ENCODE data around the gene COA1.
A peak's percentile ranks its signal among the peaks of the same experiment; 100 is the strongest.

Gene COA1

GRCh38 chr7:43593010-43593409, 136.3 kb downstream of the COA1 start:
- peaks cover 61% of the 10 kb centered on the region for H4K20me1 ChIP-seq (ENCODE audit: insufficient read depth, low read length)
- H2AFZ ChIP-seq (ENCODE audit: low read depth, low read length): no peak overlapping the region
- H3K27ac ChIP-seq (ENCODE audit: low read length): no peak overlapping the region
- H3K9me3 ChIP-seq (ENCODE audit: insufficient read depth, low read length): no peaks in the 10 kb centered on the region
- no peak overlapping the region for H3K9ac ChIP-seq (ENCODE audit: low read length)
- peaks cover 67% of the 10 kb centered on the region for H3K27me3 ChIP-seq (ENCODE audit: low read depth, low read length)
- H3K79me2 ChIP-seq (ENCODE audit: low read length): no peaks in the 10 kb centered on the region; the same call in 1 of the 2 replicates
- TF ChIP-seq EZH2phosphoT487 (IDR thresholded peaks at IDR 0.05; ENCODE audit: low read depth): no peak
- TF ChIP-seq, protein P1, sequence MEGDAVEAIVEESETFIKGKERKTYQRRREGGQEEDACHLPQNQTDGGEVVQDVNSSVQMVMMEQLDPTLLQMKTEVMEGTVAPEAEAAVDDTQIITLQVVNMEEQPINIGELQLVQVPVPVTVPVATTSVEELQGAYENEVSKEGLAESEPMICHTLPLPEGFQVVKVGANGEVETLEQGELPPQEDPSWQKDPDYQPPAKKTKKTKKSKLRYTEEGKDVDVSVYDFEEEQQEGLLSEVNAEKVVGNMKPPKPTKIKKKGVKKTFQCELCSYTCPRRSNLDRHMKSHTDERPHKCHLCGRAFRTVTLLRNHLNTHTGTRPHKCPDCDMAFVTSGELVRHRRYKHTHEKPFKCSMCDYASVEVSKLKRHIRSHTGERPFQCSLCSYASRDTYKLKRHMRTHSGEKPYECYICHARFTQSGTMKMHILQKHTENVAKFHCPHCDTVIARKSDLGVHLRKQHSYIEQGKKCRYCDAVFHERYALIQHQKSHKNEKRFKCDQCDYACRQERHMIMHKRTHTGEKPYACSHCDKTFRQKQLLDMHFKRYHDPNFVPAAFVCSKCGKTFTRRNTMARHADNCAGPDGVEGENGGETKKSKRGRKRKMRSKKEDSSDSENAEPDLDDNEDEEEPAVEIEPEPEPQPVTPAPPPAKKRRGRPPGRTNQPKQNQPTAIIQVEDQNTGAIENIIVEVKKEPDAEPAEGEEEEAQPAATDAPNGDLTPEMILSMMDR (IDR thresholded peaks at IDR 0.05; ENCODE audit: low read depth, low read length): no peak
- H3K4me2 ChIP-seq (ENCODE audit: low read length): no peak overlapping the region
- H3K4me3 ChIP-seq (ENCODE audit: low read length): no peak overlapping the region
- H3K36me3 ChIP-seq (replicated peaks; ENCODE audit: low read depth, low read length): no peaks in the 10 kb centered on the region
- peaks cover 22% of the 10 kb centered on the region for H3K4me1 ChIP-seq (ENCODE audit: low read length)

- Histone ChIP-seq H3K4me3 (ENCODE audit: low read length) (no peak overlapping the region), H3K27me3 (ENCODE audit: low read depth, low read length) (peaks cover 73% of the 10 kb centered on the region), H3K9me3 (ENCODE audit: insufficient read depth, low read length) (no peaks in the 10 kb centered on the region), H4K20me1 (ENCODE audit: insufficient read depth, low read length) (peaks cover 67% of the 10 kb centered on the region), H3K4me2 (ENCODE audit: low read length) (no peak overlapping the region), H3K9ac (ENCODE audit: low read length) (no peak overlapping the region), H3K27ac (ENCODE audit: low read length) (no peak overlapping the region), H3K4me1 (ENCODE audit: low read length) (peaks cover 26% of the 10 kb centered on the region), H3K79me2 (ENCODE audit: low read length) (no peaks in the 10 kb centered on the region; the same call in 1 of the 2 replicates), H3K36me3 (replicated peaks; ENCODE audit: low read depth, low read length) (no peaks in the 10 kb centered on the region), H2AFZ (ENCODE audit: low read depth, low read length) (no peak overlapping the region)
- TF ChIP-seq EZH2phosphoT487 (IDR thresholded peaks at IDR 0.05; ENCODE audit: low read depth): no peak
- TF ChIP-seq, protein P1 (IDR thresholded peaks at IDR 0.05; ENCODE audit: low read depth, low read length): no peak
Observed at GRCh38 chr7:43592326-43592725, 137.0 kb downstream of the COA1 start.

DNA sequence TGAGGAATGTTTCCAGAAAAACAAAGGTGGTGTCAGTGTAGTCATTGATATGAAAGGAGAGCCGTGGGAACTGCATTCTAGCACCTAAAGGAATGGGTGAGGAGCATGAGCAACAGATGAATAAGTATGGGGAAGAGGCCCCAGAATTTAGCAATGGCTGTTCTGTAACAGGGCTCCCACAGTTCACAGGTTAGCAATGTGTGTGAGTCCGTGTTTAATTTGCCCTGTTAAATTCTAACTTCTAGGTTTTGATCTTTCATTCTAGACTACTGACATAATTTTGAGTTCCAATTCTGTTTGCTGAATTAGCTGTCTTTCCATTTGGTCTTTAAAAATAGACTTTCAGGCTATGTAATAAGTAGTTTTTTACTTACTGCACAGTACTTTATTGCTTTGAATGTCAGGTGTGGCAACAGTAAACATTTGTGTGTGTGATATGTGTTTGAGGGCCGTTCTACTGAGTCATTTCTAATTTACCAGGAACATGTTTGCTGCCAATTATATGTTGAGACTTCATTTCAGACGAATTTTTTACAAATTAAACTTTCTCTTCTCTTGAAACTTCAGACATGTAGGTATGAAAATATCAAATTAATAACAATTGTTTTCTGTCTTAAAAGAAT, 137.7 kb downstream of the COA1 start:
- no peak overlapping the region for H3K9ac ChIP-seq (ENCODE audit: low read length)
- no peaks in the 10 kb centered on the region for H3K9me3 ChIP-seq (ENCODE audit: insufficient read depth, low read length)
- peak overlapping the region; percentile 29 for H3K4me2 ChIP-seq (ENCODE audit: low read length)
- peaks cover 70% of the 10 kb centered on the region for H4K20me1 ChIP-seq (ENCODE audit: insufficient read depth, low read length)
- H3K27me3 ChIP-seq (ENCODE audit: low read depth, low read length): peaks cover 74% of the 10 kb centered on the region
- H2AFZ ChIP-seq (ENCODE audit: low read depth, low read length): no peak overlapping the region
- H3K27ac ChIP-seq (ENCODE audit: low read length): no peak overlapping the region
- H3K79me2 ChIP-seq (ENCODE audit: low read length): no peaks in the 10 kb centered on the region; the same call in 1 of the 2 replicates
- no peak overlapping the region for H3K4me3 ChIP-seq (ENCODE audit: low read length)
- TF ChIP-seq, protein P1 (IDR thresholded peaks at IDR 0.05; ENCODE audit: low read depth, low read length): no peak
- TF ChIP-seq EZH2phosphoT487 (IDR thresholded peaks at IDR 0.05; ENCODE audit: low read depth): no peak
- H3K4me1 ChIP-seq (ENCODE audit: low read length): peaks cover 32% of the 10 kb centered on the region
- no peaks in the 10 kb centered on the region for H3K36me3 ChIP-seq (replicated peaks; ENCODE audit: low read depth, low read length)

DNA sequence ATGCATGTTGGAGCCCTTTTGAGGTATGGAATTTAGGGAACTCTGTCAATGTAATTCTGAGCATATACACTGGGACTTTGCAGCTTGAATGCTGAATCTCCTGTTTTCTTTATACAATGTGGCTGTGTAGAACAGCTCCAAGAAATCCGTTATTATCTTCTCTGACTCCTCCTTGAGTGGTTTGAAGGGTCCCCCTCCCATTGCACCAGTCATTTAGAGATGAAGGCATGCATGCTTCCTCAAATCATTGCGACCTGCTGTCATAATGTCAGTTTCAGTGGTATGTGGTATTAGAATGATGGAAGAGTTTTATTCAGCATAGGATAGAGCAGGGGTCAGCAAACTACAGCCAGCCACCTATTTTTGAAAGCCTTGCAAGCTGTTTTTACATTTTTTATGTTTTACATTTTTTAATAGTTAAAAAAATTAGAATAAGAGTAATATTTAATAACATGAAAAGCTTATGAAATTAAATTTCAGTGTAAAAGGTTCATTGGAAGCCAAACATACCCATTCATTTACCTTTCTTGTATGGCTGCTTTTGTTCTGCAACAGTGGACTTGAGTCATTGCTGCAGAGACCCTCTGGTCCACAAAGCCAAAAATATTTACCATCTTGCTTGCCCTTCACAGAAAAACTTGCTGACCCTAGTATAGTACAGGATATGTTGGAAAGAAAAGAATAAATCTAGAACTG, 138.3 kb downstream of the COA1 start:
- Histone ChIP-seq H3K4me1 (ENCODE audit: low read length) (peaks cover 39% of the 10 kb centered on the region), H3K9ac (ENCODE audit: low read length) (no peak overlapping the region), H2AFZ (ENCODE audit: low read depth, low read length) (no peak overlapping the region), H3K27ac (ENCODE audit: low read length) (no peak overlapping the region), H3K27me3 (ENCODE audit: low read depth, low read length) (peaks cover 77% of the 10 kb centered on the region), H3K79me2 (ENCODE audit: low read length) (no peaks in the 10 kb centered on the region; the same call in 1 of the 2 replicates), H3K9me3 (ENCODE audit: insufficient read depth, low read length) (no peaks in the 10 kb centered on the region), H3K4me2 (ENCODE audit: low read length) (peak overlapping the region; percentile 29), H3K36me3 (replicated peaks; ENCODE audit: low read depth, low read length) (no peaks in the 10 kb centered on the region), H4K20me1 (ENCODE audit: insufficient read depth, low read length) (peaks cover 77% of the 10 kb centered on the region), H3K4me3 (ENCODE audit: low read length) (no peak overlapping the region)
- TF ChIP-seq, protein P1 (IDR thresholded peaks at IDR 0.05; ENCODE audit: low read depth, low read length): no peak
- TF ChIP-seq EZH2phosphoT487 (IDR thresholded peaks at IDR 0.05; ENCODE audit: low read depth): peak; percentile 94
